ENCODE data around the gene EPX. TPM values are rescaled to one million over a fixed set of nuclear protein-coding genes. Genes with fewer than 3 reads are reported as not detected.
"Not testable (repeated sequence)": the region's sequence is repeated elsewhere in the genome, so short reads cannot be mapped to it uniquely, and the experiment has no call there.

Gene EPX, protein sequence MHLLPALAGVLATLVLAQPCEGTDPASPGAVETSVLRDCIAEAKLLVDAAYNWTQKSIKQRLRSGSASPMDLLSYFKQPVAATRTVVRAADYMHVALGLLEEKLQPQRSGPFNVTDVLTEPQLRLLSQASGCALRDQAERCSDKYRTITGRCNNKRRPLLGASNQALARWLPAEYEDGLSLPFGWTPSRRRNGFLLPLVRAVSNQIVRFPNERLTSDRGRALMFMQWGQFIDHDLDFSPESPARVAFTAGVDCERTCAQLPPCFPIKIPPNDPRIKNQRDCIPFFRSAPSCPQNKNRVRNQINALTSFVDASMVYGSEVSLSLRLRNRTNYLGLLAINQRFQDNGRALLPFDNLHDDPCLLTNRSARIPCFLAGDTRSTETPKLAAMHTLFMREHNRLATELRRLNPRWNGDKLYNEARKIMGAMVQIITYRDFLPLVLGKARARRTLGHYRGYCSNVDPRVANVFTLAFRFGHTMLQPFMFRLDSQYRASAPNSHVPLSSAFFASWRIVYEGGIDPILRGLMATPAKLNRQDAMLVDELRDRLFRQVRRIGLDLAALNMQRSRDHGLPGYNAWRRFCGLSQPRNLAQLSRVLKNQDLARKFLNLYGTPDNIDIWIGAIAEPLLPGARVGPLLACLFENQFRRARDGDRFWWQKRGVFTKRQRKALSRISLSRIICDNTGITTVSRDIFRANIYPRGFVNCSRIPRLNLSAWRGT
- 0.27 TPM in 1 of 2 replicates, not detected in the other for total RNA-seq (2014; rRNA removed; shearing (Covaris generic))
- 0.02 and 0.04 TPM in 2 replicates for polyA plus RNA-seq (2015; cell fraction: cytosol; rRNA removed)
- polyA plus RNA-seq (2015; cell fraction: nucleus; rRNA removed), result not detected in 2 replicates

- no peak for DNase-seq (ENCODE audit: low read depth, low spot score)
- in situ Hi-C loops (cut with HindIII; ENCODE audit: low pct_unique_long_range_greater_than_20kb, low sequenced_read_pairs), result no loop called here
These were observed at the start of gene EPX for GRCh38 chr17:58192612-58193011. EPX (plus strand) TSS chr17:58192726; CDS start chr17:58192847, 121 bp downstream.

DNA sequence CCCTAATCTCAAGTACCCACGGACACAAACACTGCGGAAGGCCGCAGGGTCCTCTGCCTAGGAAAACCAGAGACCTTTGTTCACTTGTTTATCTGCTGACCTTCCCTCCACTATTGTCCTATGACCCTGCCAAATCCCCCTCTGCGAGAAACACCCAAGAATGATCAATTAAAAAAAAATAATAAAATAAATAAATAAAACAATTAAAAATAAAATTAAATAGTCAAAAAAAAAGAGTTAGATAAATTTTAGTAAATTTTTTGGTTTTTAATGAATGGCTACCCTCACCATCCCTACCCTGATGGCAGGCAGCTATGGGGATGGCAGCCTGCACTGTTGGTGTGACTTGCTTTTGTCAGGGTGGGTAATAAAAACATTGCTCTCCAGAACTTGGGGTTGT lies 49.2 kb upstream of the EPX start:
- in situ Hi-C loops (cut with HindIII; ENCODE audit: low pct_unique_long_range_greater_than_20kb, low sequenced_read_pairs); DNase-seq (ENCODE audit: low read depth, low spot score): not testable (repeated sequence)

DNA sequence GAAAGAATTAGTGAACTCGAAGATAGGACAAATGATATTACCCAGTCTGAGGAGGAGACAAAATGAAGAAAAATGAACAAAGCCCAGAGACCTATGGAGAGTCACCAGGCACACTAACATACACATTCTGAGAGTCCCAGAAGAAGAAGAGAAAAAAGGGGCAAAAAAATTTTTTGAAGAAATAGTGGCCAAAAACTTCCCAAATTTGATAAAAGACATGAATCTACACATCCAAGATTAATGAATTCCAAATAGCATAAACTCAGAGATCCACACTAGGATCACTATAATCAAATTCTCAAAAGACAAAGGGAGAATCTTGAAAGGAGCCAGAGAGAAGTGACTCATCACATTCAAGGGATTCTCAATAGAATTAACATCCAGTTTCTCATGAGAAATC lies 47.7 kb upstream of the EPX start:
- DNase-seq (ENCODE audit: low read depth, low spot score), result no peak
- in situ Hi-C loops (cut with HindIII; ENCODE audit: low pct_unique_long_range_greater_than_20kb, low sequenced_read_pairs), result no loop called here

- in situ Hi-C loops (cut with HindIII; ENCODE audit: low pct_unique_long_range_greater_than_20kb, low sequenced_read_pairs), result no loop called here
- DNase-seq (ENCODE audit: low read depth, low spot score), result no peak
These were observed 44.5 kb upstream of the EPX start, which contains the start of gene OR4D1 for GRCh38 chr17:58147930-58148434. OR4D1 (plus strand) TSS chr17:58148384; CDS start chr17:58155154, 6,770 bp downstream.

DNA sequence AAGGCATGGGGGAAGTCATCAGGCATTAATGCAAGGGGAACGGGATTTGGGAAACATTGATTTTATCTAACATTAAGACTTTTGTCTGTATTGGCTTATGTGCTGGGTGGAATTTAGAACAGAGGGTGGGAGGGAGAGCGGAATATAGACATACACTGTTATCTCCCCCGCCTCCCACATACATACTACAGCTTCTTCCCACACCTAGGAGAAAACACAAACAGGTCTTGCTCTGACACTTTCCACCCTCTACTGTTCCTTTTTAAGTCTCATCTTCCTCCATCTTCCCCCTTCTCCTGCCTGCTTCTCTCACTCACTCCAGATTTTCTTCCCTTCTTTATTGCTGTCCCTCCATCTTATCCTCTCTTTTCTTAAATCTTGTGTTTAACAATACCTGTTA lies 43.9 kb upstream of the EPX start:
- in situ Hi-C loops (cut with HindIII; ENCODE audit: low pct_unique_long_range_greater_than_20kb, low sequenced_read_pairs), result no loop called here
- no peak for DNase-seq (ENCODE audit: low read depth, low spot score)

GRCh38 chr17:58150394-58150793 lies 42.1 kb upstream of the EPX start:
- in situ Hi-C loops (cut with HindIII; ENCODE audit: low pct_unique_long_range_greater_than_20kb, low sequenced_read_pairs), result no loop called here
- no peak for DNase-seq (ENCODE audit: low read depth, low spot score)

GRCh38 chr17:58153046-58153445 lies 39.5 kb upstream of the EPX start:
- in situ Hi-C loops (cut with HindIII; ENCODE audit: low pct_unique_long_range_greater_than_20kb, low sequenced_read_pairs), result no loop called here

GRCh38 chr17:58153671-58154070 lies 38.9 kb upstream of the EPX start:
- in situ Hi-C loops (cut with HindIII; ENCODE audit: low pct_unique_long_range_greater_than_20kb, low sequenced_read_pairs), result no loop called here
- no peak for DNase-seq (ENCODE audit: low read depth, low spot score)

More at GRCh38 chr17:58153046-58153445, 39.5 kb upstream of the EPX start:
- no peak for DNase-seq (ENCODE audit: low read depth, low spot score)

DNA sequence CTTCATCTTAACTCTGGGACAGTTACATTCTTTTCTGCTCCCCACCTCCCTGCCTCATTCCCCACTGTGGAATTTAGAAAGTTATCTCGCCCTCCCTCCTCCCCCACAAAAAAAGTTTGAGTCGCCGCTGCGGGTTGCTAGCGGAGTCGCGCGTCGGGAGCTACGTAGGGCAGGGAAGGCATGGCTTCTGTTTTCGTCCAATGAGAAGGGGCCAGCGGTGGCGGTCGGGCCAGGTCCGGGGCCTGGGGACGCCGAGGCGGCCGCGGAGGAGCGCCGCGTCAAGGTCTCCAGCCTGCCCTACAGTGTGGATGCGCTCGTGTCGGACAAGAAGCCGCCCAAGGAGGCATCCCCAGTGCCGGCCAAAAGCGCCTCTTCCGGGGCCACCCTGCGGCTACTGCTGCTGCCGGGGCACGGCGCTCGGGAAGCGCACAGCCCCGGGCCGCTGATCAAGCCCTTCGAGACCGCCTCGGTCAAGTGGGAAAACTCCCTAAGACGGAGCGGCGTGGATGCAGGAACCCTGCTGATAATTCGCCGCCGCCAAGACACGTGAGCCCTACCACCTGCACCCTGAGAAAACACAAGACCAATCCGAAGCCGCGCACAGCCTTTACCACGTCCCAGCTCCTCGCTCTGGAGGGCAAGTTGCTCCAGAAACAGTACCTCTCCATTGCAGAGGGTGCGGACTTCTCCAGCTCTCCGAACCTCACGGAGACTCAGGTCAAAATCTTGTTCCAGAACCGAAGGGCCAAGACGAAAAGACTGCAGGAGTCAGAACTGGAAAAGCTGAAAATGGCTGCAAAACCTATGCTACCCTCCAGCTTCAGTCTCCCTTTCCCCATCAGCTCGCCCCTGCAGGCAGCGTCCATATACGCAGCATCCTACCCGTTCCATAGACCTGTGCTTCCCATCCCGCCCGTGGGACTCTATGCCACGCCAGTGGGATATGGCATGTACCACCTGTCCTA lies 35.4 kb upstream of the EPX start:
- in situ Hi-C loops (cut with HindIII; ENCODE audit: low pct_unique_long_range_greater_than_20kb, low sequenced_read_pairs), result no loop called here
- peak; percentile 31 for DNase-seq (ENCODE audit: low read depth, low spot score)

GRCh38 chr17:58158181-58158580 lies 34.3 kb upstream of the EPX start:
- in situ Hi-C loops (cut with HindIII; ENCODE audit: low pct_unique_long_range_greater_than_20kb, low sequenced_read_pairs), result no loop called here
- DNase-seq (ENCODE audit: low read depth, low spot score), result no peak

DNA sequence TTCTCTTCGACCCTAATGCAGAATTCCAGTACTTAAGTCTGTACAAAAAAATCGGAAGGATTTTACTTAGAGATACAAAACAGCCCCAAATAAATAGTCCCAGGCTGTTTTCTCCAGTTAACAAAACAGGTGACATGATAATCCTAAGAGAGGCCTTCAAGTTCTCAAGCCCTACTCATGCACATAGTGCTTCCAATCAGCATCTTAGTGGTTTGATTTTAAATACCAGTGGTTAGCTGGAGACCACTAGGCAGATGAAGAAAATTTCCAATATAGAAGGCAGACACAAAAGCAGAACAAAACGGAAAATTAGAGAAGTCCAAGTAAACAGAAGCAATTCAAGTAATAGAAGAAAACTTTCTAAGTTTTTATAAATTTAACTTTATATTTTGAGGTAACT lies 31.0 kb upstream of the EPX start:
- no peak for DNase-seq (ENCODE audit: low read depth, low spot score)
- in situ Hi-C loops (cut with HindIII; ENCODE audit: low pct_unique_long_range_greater_than_20kb, low sequenced_read_pairs), result no loop called here

- in situ Hi-C loops (cut with HindIII; ENCODE audit: low pct_unique_long_range_greater_than_20kb, low sequenced_read_pairs), result no loop called here
- no peak for DNase-seq (ENCODE audit: low read depth, low spot score)
These were observed 26.5 kb upstream of the EPX start for GRCh38 chr17:58165981-58166380.

DNA sequence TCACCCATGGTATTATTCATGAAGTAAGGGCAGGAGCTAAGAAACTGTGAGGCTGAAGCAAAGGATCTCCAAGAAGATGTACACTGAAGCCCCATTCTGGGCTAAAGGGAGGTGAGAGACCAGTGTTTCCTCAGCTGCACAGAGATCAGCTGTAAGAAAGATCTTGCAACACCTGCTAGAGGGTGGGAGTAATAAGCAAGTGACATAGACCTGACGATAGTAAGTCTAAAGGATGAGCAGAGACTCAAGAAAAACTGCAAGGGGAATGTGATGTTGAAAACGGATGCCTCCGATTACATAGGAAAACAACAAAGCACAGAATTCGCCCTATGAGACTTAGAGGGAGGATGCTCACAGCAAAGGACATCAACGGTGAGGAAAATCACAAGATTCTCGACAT lies 25.8 kb upstream of the EPX start, which contains the start of gene OR4D2:
TSS of gene OR4D2 (plus strand) at position 301 of the 400 bp plus-strand sequence. CDS start 2,674 bp downstream, outside the sequence.
- in situ Hi-C loops (cut with HindIII; ENCODE audit: low pct_unique_long_range_greater_than_20kb, low sequenced_read_pairs), result no loop called here
- no peak for DNase-seq (ENCODE audit: low read depth, low spot score)

DNA sequence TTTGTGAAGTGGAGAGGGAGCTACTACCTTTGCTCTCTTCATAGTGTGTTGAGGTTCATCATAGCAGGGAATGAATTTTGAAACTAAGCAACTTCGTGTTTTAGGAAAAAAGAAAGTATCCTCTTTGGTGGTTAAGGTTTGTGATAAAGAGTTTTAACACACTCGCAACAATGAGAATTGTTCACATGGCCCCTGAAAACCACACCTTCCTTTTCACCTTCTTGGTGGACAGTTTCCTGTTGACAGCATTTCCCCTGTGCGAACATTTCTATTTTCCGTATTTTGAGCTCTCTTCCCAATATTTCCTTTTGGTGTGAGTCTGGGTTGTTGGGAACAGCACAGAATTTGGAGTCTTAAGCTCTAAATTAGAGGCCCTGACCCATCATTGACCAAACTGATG lies 21.9 kb upstream of the EPX start:
- DNase-seq (ENCODE audit: low read depth, low spot score), result no peak
- in situ Hi-C loops (cut with HindIII; ENCODE audit: low pct_unique_long_range_greater_than_20kb, low sequenced_read_pairs), result no loop called here

GRCh38 chr17:58172369-58173071 lies 20.0 kb upstream of the EPX start:
- in situ Hi-C loops (cut with HindIII; ENCODE audit: low pct_unique_long_range_greater_than_20kb, low sequenced_read_pairs), result no loop called here
- peak; percentile 84 for DNase-seq (ENCODE audit: low read depth, low spot score)

- DNase-seq (ENCODE audit: low read depth, low spot score), result no peak
- in situ Hi-C loops (cut with HindIII; ENCODE audit: low pct_unique_long_range_greater_than_20kb, low sequenced_read_pairs), result no loop called here
These were observed 17.7 kb upstream of the EPX start for GRCh38 chr17:58174871-58175270.

DNA sequence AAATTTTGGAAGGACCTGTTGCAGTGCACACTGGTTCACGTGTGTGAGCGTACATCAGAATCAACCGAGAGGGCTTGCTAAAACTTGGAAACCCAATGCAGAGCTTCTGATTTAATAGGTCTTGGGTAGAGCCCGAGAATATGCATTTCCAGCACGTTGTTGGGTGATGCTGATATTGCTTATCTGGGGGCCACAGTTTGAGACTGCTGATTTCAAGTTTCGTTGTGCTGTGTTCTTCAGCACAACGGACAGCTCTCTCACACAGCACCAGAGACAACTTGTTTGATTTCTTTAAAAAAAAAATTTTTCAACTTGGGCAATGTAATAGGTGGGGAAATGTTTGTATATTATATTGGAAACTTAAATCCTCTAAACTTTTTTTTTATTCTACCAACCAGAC lies 16.3 kb upstream of the EPX start:
- in situ Hi-C loops (cut with HindIII; ENCODE audit: low pct_unique_long_range_greater_than_20kb, low sequenced_read_pairs), result no loop called here

More for the DNA sequence above, 16.3 kb upstream of the EPX start:
- no peak for DNase-seq (ENCODE audit: low read depth, low spot score)
